Amniotic epithelial cell (primary cell): ENCODE data around the gene GOLGB1.
"Not testable (repeated sequence)": the region's sequence is repeated elsewhere in the genome, so short reads cannot be mapped to it uniquely, and the experiment has no call there.

ENCODE experiments used
- DNase-seq: peaks from one replicate; pipeline ENCODE4 v3.0.0-alpha.2; 2010; ENCODE audit warnings: low read depth

The GOLGB1 gene

GRCh38 chr3:121747976-121748375 lies 1.6 kb downstream of the GOLGB1 start:
- no peak for DNase-seq

GRCh38 chr3:121743106-121743505 lies 6.4 kb downstream of the GOLGB1 start:
- not testable (repeated sequence) for DNase-seq

GRCh38 chr3:121740896-121741295 lies 8.6 kb downstream of the GOLGB1 start:
- DNase-seq: no peak

- DNase-seq: no peak
These were observed 9.6 kb downstream of the GOLGB1 start for GRCh38 chr3:121739902-121740301.

GRCh38 chr3:121737644-121738043 lies 11.9 kb downstream of the GOLGB1 start:
- no peak for DNase-seq

GRCh38 chr3:121736112-121736511 lies 13.4 kb downstream of the GOLGB1 start:
- peak; percentile 38 for DNase-seq

- peak; percentile 37 for DNase-seq
These were observed 14.4 kb downstream of the GOLGB1 start for GRCh38 chr3:121735047-121735696.

GRCh38 chr3:121730940-121731687 lies 18.4 kb downstream of the GOLGB1 start:
- DNase-seq: no peak

- DNase-seq: peak; percentile 68
These were observed 25.4 kb downstream of the GOLGB1 start for GRCh38 chr3:121724130-121724529.

- no peak for DNase-seq
These were observed 26.1 kb downstream of the GOLGB1 start for GRCh38 chr3:121723485-121723884.

- DNase-seq: peak; percentile 61
These were observed 27.1 kb downstream of the GOLGB1 start for GRCh38 chr3:121722411-121722810.

GRCh38 chr3:121720163-121720562 lies 29.4 kb downstream of the GOLGB1 start:
- no peak for DNase-seq

- no peak for DNase-seq
These were observed 30.1 kb downstream of the GOLGB1 start for GRCh38 chr3:121719423-121719822.

- no peak for DNase-seq
These were observed 31.2 kb downstream of the GOLGB1 start for GRCh38 chr3:121718205-121718846.

- no peak for DNase-seq
These were observed 39.2 kb downstream of the GOLGB1 start for GRCh38 chr3:121710347-121710746.

- DNase-seq: no peak
These were observed 41.8 kb downstream of the GOLGB1 start for GRCh38 chr3:121707531-121708273.

GRCh38 chr3:121705541-121705940 lies 44.0 kb downstream of the GOLGB1 start:
- DNase-seq: no peak

GRCh38 chr3:121703973-121704372 lies 45.6 kb downstream of the GOLGB1 start:
- no peak for DNase-seq

GRCh38 chr3:121698901-121699300 lies 50.6 kb downstream of the GOLGB1 start:
- no peak for DNase-seq

- DNase-seq: no peak
These were observed 51.1 kb downstream of the GOLGB1 start for GRCh38 chr3:121698476-121698875.

- DNase-seq: no peak
These were observed 53.4 kb downstream of the GOLGB1 start for GRCh38 chr3:121696186-121696585.

- no peak for DNase-seq
These were observed 57.4 kb downstream of the GOLGB1 start for GRCh38 chr3:121692010-121692699.
